HG02623 (cell line): ENCODE measurements around the gene FBN1.

Source experiments
- ATAC-seq: cut with Tn5 transposase; IDR thresholded peaks from one replicate; pipeline ENCODE4 v1.9.1; 2021; ENCODE audit warnings: moderate library complexity; ENCODE audit not compliant: unreplicated experiment

FBN1 gene

DNA sequence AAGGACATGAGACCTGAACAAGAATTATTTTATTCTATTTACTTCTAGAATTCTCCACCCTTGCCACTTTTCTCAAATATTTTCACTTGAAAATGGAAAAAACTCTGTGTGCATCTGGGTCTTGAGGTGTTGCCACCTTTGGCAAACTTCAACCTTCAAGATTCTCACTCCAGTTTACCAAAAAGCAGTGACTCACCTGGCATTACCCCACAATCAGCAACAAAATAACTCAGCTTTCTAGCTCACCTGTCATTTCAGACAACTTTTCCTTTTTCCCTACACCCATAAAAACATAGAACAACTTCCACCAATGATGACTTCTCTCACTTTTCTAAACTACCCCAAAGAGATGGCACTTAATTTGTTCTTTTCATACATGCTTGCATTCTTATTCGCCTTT is 198.5 kb downstream of the FBN1 start:
- ATAC-seq, result no peak

DNA sequence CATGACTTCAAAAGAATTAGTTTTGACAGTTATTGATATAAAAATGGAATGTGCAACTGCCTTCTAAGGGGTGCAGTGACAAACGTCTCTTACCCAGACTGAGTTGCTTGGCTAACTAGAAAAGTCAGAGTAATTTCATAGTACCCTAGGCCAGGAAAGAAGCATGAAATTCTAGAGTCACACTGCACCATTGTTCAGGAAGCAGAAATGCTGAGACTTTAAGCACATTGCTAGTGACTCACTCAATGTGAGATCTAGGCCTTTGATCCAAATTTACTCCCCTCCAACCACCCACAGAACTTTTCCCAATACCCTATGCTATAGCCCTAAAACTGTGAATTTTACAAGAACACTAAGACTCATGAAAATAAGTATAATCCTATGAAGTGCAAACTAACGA is 203.5 kb downstream of the FBN1 start:
- ATAC-seq, result no peak

DNA sequence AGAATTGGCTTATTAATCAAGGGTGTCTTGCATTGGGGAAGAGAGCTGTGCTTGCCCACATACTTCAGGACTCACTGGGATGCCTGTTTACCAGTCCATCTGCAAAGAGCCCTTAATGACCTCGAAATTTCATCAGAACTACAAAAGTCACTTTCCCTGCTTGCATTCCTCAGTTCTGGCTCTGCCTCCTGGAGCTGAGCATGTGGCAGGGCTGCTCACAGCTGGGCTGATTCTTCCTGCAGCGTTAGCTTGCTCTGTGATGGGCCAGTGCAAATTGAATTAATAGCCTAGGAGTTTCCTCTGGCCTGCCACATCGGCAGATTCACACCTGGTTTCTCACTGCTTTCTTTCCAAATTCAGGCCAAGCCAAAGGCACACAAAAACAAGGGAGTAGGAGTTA is 205.4 kb downstream of the FBN1 start:
- ATAC-seq, result no peak

DNA sequence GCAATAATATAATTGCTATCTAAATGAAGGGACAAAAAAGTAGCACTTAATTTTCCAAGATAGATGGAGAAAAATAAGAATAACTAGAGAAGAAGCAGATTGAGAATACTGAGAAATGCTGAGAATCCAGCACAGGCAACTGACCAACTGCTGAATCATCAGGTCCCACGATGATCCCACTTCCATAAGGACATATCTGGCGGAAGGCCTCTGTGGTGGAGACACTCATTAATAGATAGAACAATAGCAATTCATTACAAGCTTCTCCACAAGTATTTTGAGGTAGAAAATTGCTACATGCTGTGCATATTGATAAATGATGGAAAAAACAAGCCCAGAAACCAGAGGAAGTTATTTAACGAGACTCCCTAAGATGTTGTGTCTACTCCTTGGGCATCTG is 208.3 kb downstream of the FBN1 start:
- ATAC-seq, result no peak

DNA sequence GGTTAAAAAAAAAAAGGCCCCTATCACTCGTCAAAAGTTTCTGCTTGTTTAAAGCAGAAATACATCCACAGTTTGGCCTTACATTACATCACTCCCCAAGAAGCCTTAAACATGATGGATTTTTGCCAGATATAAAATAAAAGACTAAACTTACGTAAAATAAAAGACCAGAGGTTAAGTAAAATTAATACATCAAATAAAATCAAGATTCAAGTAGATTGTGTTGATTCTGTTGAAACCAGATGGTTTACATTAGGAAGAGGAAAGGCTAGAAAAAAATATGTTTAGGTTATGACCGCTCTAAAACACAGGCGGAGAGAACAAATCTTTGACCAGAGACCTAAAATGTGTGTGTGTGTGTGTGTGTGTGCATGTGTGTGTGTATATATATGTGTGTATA is 210.2 kb downstream of the FBN1 start:
- ATAC-seq, result no peak

DNA sequence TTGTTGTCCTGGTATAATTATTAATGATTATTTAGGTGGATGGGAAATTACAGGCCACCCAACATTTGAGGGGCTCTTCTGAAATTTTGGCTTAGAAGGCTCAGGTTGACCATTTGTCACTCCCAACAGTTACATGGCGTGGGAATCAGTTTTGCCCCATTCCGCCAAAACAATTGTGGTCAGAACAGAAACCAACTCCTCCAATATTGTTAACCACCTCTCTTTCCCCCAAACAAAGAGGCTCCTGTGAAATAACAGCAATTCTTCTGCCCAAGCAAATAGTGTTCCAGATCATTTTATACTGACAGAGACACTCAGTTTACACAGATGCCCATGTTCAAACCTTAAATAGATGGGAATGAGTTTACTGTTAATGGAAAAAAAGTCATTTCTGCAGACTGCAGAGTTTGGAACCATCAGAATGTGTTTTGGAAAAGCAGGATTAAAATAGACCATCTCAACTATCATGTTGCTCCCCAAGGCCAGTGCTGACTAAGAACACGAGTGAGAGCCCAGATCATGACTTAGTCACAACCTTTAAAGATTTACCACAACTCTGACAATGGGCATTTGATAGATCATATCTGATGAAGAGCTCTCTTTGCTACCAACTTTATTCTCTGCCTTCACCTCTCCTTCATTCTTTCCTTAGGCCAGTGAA is 212.2 kb downstream of the FBN1 start:
- no peak for ATAC-seq

DNA sequence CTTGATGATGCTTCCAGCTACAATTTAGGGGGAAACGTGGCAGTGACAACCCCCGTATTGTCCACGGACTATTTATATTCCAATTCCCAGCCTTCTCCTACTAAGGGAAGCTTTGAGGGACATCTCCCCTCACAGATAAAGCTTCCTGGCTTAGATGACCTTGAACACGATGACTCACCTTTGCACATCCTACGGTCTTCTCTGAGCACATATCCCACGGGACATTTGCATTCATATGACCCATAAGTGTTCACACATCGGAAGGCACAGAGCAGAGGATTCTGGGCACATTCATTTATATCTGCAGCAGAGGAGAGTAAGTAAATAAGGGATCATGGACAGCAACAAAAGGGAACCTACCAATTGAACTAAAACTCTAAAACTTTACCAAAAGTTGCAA is 212.8 kb downstream of the FBN1 start:
- no peak for ATAC-seq

DNA sequence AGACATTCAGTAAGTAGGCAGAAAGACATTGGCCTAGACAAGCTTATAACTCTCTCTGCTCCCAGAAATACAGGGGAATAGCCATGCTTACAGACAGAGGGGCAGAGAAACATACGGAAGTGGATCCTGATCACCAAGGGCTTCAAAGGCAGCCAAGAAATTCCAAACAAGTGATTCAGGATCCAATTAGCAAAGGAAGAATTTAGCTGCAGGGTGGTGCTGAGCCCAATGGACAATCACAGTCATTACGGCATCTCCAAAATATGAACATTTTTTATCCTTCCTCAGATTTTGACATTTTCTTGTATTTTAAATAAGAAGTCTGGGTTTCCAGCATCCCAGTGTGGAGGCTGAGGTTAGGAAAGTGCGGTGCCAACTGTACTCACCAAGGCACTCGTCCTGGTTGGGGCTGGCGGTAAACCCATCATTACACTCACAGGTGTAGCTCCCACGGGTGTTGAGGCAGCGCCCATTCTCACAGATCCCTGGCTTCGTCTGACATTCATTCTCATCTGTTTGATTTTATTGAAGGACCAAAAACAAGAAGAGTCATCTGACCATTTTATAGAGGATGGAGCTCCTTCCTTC is 217.5 kb downstream of the FBN1 start:
- ATAC-seq, result no peak

DNA sequence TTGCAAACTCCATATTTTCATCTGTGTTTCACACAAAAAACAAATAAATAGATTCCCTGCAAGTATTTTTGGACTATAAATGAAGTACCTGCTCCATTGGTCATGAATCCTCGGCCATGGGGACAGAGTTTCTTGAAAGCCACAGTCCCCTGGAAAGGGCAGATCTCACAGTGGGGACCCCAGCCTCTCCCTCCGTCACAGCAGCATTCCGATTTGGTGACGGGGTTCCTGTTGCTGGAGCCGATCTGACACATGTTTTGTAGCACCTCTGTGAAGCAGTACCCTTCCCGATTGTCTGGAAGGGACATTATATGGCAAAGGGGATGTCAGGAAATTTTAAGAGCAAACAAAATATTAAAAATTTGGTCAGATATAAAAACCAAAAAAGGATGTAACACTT is 218.0 kb downstream of the FBN1 start:
- ATAC-seq, result no peak

DNA sequence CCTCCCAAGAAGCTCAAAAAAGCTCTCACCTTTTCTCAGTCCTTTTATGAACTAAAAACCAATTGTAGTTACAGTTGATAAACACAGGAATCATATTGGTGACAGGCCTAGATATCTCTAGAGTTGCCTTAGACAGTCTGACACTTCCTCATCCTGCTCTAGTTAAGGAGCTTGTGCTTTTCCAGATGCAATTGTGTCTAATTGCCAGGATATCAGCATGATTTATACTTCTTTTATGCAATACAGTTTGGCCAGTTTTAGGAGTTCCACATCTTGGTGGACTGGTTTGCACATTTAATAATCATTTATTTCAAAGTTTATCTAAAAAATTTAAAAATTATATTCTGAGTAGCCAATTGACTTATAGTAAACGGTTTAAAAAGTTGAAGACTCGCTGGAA is 218.6 kb downstream of the FBN1 start:
- ATAC-seq, result no peak

DNA sequence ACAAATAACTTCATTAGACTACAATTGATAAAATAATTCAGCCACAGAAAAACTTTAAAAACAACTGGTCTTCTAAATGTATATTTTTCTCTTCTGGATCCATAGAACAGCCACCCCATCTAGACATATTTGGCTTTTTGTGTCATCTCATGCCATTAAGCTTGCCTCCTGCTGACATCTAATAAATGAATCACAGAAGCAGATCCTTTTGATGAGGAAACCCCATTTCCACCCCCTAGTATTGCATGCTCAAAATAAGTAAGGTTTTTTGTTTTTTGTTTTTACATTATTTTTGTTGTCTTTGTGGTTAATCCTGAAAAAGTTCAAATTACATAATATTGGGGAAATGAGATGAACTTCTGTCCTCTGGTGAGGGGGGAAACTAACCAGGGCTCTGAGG is 219.5 kb downstream of the FBN1 start:
- ATAC-seq, result no peak

DNA sequence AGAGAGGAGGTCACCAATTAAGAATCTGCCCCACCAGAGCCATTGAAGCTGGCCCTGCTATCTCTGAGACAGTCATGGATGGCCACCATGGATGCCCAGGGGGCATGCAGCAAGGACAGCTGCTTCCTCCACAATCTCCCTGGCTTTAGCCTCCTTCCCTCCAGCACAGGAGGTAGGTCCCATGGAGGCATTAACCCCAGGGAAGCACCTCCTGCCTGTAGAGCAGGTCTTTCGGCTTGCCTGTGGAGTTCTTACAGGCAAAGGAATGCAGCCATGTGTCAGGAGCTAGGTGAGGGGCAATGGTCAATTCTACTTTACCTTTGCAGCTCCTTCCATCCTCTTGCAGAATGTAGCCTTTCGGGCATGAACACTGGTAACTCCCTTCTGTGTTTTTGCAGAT is 220.5 kb downstream of the FBN1 start:
- ATAC-seq, result no peak

DNA sequence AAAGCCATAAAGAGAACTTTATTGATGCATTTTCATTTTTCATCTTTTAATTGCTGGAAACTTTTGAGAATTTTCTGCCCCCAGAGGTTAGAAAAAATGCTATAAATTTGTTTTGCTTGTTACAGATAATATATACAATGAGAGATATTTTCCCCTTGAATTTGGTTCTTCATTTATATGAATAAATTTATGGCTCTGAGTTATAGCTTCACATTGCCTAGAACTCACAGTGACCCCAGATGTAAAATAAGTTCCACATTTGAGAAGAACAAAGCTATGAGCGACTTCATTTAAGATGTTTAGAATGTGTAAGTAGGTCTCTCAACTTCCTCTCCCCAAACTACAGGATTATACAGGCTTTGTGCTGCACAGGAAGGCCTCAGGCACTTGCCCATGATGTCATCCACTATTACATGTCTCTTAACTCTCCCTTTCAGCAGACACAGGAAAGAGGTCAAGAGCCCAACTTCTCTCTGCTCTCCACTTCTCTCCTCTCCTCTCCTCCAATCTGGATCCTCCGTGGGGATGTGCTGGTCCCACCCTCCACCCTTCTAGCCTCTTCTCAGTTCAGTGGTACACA is 221.5 kb downstream of the FBN1 start:
- no peak for ATAC-seq

DNA sequence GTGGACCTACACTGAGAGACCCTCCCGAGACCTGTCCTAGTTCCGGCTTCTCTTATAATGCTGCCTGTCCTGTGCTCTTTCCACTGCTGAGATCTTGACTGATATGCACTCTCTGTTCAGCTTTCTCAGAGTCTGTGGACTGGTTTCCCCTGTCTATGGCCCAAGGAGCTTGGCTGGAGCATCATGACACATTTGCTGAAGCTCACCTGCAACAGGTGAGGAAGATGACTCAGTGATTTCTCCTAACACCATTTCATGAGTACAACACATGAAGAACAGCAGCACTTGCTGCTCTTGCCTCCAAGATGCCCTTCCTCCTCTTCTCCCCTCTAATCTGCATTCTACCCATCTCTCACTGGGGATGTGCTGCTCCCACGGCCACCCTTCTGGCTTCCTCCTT is 222.2 kb downstream of the FBN1 start:
- no peak for ATAC-seq

DNA sequence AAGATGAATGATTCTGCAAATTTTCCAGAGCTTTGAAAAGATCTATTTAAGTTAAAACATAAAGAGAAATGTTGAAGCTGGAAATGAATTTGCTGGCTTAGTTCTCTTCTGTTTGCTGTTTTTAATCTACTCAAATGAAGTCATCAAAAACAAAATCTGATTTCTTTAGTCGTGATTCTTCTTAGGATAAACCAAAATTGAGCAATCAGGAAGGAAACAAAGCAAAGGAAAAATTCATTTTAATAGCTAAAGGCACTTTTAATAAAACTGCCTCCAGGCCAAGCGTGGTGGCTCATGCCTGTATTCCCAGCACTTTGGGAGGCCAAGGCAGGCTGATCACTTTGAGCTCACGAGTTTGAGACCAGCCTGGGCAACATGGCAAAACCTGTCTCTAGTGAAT is 223.1 kb downstream of the FBN1 start:
- ATAC-seq, result no peak

DNA sequence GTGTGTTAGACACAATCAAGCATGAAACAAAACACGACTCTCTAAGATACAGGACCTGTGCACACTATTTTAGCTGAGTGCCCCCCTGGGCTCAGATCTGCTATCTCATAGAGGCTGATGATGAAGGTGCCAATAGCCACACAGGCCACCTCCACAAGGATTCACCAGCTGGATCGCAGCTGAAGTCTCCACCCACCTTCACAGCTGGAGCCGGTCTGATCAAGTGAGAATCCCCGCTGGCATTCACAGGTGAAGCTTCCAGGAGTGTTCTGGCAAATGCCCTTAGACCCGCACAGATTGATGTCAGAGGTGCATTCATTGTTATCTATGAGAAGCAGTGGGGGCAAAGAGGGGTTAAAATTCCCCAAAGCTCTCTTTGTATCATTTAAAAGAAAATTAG is 224.1 kb downstream of the FBN1 start:
- ATAC-seq, result no peak

DNA sequence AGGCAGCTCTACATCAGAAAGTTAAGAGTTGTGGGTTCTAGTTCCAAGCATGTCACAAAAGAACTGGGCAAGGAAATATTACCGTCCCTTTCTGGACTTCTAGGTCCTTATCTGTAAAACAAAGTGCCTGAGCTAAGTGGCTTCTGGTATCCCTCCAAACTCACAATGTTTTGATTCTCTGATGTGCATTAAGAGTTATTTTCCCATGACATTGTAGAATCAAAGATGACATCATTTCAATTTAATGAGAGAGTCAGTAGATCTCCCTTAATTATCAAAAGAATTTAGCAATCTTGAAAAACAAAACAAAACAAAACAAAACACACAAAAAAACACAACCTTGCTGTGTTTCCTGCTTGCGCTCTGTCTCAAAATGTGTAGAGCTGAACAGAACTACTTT is 225.6 kb downstream of the FBN1 start:
- ATAC-seq, result no peak

DNA sequence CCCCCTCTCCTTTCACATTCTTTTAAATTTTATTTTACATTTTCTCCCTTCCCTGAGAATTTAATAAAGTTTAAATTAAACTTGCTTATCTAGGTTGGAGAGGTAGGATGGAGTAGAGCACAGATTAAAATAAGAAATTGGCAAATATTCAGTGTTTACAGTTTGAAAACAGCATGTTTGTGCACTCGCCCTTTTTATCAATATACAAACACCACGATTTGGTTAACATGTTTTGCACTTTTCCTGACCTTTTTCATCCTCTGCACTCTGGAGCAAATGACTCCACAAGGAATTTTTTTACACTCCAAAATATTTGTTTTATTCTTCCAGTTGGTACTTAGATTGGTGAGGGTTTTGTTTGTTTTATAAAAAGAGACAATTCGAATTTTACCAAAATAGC is 227.2 kb downstream of the FBN1 start:
- ATAC-seq, result no peak

DNA sequence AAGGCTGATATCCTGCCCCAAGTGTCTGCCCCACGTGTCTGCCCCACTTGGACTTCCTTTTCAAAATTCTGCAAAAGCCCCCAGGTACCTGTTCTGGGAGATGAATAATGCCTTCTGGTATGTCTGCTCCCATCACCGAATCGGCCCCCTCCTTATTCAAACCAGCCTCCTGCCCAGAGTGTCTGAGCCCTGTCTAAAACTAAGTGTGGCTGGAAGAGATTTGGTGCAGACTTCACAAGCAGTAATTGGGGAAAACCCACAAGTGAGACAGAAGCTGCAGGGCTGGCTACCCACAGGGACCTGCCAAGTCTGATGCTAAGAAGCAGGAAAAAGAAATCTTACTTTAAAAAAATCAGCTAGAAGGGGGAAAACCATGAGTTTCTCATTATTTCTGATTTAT is 229.2 kb downstream of the FBN1 start:
- no peak for ATAC-seq

DNA sequence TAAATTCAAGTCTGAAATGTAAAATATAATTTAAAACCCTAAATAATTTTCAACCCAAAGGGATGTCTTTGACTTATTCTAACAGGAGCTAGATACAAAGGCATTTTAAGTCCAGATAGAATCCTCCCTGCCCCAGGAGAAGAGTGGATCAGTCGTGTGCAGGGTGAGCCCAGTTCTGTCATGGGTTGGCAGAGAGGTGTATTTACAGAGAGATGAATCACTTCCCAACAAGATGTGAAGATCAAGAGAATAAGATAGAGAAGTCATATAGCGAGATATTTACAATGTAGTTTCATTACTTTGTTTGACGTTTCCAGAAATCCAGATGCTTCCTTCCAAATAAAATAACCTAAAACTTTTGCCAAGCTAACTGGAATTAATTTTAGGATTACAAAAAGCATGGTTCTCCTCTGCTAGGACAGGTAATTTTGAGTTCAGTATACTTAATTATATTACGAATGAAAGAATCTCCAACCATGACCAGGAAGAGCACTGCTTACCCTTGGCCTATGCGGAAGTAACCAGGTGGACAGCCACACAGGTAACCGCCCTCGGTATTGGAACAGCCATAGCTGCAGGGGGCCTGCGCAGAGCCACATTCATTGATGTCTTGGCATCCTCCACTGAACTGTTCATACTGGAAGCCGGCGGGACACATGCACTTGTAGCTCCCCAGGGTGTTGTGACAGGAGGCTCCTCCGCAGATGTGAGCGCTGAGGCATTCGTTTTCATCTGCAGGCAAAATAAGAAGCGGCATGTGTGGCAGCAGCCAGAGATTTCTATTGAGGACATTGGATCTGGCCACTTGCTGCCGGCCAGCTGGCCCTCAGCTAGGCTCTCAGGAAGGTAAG is 230.2 kb downstream of the FBN1 start:
- ATAC-seq, result no peak

DNA sequence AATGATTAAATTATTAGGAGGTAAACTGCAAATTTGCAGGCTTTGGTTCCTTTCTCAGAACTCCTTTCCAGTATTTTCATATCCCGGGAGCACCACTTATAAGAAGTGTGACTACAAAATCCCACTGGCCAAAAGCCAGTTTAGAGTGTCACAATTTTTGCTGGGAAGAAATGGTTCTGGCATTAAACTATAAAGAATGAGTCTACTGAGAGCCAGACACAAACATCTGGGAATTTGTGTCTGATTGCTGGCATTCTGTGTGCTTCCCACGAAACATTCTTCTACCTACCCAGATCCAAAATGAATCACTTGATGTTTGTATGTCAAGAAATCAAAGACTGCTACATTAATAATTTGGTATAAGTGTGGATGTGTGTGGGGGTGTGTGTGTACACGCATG is 231.5 kb downstream of the FBN1 start:
- no peak for ATAC-seq

DNA sequence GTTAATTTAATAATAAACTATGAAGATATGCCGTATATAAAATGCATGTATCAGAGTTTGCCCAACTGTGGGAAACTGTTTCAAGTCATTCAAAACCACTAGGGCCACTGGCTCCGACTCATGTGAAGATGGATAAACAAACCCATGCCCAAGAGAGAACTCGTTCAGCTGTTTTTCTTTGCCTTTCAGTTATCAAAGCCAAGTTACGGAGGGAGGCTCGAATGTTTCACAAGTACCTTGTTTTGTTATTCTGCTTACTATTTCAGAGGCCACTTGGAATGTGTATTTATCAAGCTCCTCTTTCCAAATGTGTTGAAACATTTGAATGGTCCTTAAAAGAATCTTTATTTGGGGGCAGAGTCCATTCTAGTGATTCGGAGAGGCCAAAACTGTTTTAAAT is 232.2 kb downstream of the FBN1 start:
- no peak for ATAC-seq
